ENCODE data around the gene PROM2. TPM values are rescaled to one million over a fixed set of nuclear protein-coding genes. Genes with fewer than 3 reads are reported as not detected.

PROM2 gene
- total RNA-seq, 1 experiment from 2014 or later = 3.1 TPM

GRCh38 chr2:95298486-95299111, 24.4 kb downstream of the PROM2 start:
- no peak for DNase-seq

More at GRCh38 chr2:95298486-95299111, 24.4 kb downstream of the PROM2 start:
- H3K56ac ChIP-seq (ENCODE audit: insufficient read length, low read depth, low read length) = no peak overlapping the region
- no peak overlapping the region for H3K4me3 Mint-ChIP-seq
- H2BK120ac ChIP-seq (ENCODE audit: low read depth, low read length, poor library complexity, severe bottlenecking) = no peak overlapping the region
- H3K36me3 Mint-ChIP-seq (ENCODE audit: insufficient read depth in 1 of 3, low read depth in 3 of 3) = no peaks in the 10 kb centered on the region
- H2BK15ac ChIP-seq (ENCODE audit: low read depth, low read length) = no peak overlapping the region
- H3K4me2 ChIP-seq (ENCODE audit: insufficient read depth, insufficient read length, low read length) = no peak overlapping the region
- H3K27me3 Mint-ChIP-seq (ENCODE audit: low read depth) = peaks cover 3% of the 10 kb centered on the region
- no peak overlapping the region for H2BK5ac ChIP-seq (ENCODE audit: insufficient read length, low read length)
- H3K9ac ChIP-seq (ENCODE audit: extremely low read depth, insufficient read length, low read length) = no peak overlapping the region
- no peaks in the 10 kb centered on the region for H3K79me2 ChIP-seq (ENCODE audit: insufficient read depth, low read length)
- no peak overlapping the region; the same call in 1 of the 2 replicates for H3K14ac ChIP-seq (ENCODE audit: insufficient read depth, low read length)
- H2BK12ac ChIP-seq (ENCODE audit: insufficient read length, low read depth, low read length) = no peak overlapping the region
- no peak overlapping the region for H3T11ph ChIP-seq (ENCODE audit: low read length)
- H3K4ac ChIP-seq (ENCODE audit: low read depth, low read length) = no peak overlapping the region
- WGBS (ENCODE audit: extremely low coverage, insufficient read length, low lambda C conversion rate) = no CpG with 5 or more reads among the region's 9 CpGs
- no peak overlapping the region for H4K5ac ChIP-seq (ENCODE audit: insufficient read length, low read depth, low read length)
- no peaks in the 10 kb centered on the region for H3K27me3 ChIP-seq (ENCODE audit: insufficient read depth, low read length)
- H3K27ac Mint-ChIP-seq = 0 out of 7 replicates have a peak overlapping the region, but pooled peaks of 1 of the 3 experiments have one; percentile 55
- no peak overlapping the region for H2AFZ ChIP-seq (ENCODE audit: low read length)
- H4K91ac ChIP-seq (ENCODE audit: insufficient read length, low read depth, low read length) = no peak overlapping the region
- no peak overlapping the region for H3K23ac ChIP-seq (ENCODE audit: insufficient read length, low read depth, low read length)
- TF ChIP-seq, protein P1, sequence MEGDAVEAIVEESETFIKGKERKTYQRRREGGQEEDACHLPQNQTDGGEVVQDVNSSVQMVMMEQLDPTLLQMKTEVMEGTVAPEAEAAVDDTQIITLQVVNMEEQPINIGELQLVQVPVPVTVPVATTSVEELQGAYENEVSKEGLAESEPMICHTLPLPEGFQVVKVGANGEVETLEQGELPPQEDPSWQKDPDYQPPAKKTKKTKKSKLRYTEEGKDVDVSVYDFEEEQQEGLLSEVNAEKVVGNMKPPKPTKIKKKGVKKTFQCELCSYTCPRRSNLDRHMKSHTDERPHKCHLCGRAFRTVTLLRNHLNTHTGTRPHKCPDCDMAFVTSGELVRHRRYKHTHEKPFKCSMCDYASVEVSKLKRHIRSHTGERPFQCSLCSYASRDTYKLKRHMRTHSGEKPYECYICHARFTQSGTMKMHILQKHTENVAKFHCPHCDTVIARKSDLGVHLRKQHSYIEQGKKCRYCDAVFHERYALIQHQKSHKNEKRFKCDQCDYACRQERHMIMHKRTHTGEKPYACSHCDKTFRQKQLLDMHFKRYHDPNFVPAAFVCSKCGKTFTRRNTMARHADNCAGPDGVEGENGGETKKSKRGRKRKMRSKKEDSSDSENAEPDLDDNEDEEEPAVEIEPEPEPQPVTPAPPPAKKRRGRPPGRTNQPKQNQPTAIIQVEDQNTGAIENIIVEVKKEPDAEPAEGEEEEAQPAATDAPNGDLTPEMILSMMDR (conservative IDR thresholded peaks at IDR 0.05) = no peak
- H4K8ac ChIP-seq (replicated peaks; ENCODE audit: insufficient read length, low read depth, low read length) = no peak overlapping the region
- no peaks in the 10 kb centered on the region for H3K9me3 ChIP-seq (ENCODE audit: control insufficient read depth, low read depth, low read length)
- H2BK20ac ChIP-seq (ENCODE audit: low read depth, low read length, poor library complexity, severe bottlenecking) = no peak overlapping the region
- no peaks in the 10 kb centered on the region for H4K20me1 ChIP-seq (ENCODE audit: control insufficient read depth, insufficient read depth, insufficient read length)
- no peaks in the 10 kb centered on the region for H3K4me1 ChIP-seq (ENCODE audit: insufficient read depth, low read length)
- no peak overlapping the region for H3K18ac ChIP-seq (ENCODE audit: insufficient read length, low read depth, low read length)
- no peak overlapping the region for H2AK5ac ChIP-seq (ENCODE audit: insufficient read length, low read length)
- no peaks in the 10 kb centered on the region for H3K9me3 Mint-ChIP-seq
- peaks cover 10 to 25% of the 10 kb centered on the region in 2 experiments for H3K4me1 Mint-ChIP-seq
- no peaks in the 10 kb centered on the region for H3K23me2 ChIP-seq (ENCODE audit: insufficient read length, low read depth, low read length, poor library complexity, severe bottlenecking)
- no peak overlapping the region for H3K27ac ChIP-seq (ENCODE audit: insufficient read length, low read depth, low read length)
- no peaks in the 10 kb centered on the region for H3K79me1 ChIP-seq (ENCODE audit: insufficient read depth, low read depth, low read length, poor library complexity, severe bottlenecking)
